ENCODE data around the gene STAT4.
A peak's percentile ranks its signal among the peaks of the same experiment; 100 is the strongest.

The STAT4 gene

GRCh38 chr2:191041418-191042161 lies 109.2 kb downstream of the STAT4 start:
- DNase-seq (ENCODE audit: low spot score), result no peak

DNA sequence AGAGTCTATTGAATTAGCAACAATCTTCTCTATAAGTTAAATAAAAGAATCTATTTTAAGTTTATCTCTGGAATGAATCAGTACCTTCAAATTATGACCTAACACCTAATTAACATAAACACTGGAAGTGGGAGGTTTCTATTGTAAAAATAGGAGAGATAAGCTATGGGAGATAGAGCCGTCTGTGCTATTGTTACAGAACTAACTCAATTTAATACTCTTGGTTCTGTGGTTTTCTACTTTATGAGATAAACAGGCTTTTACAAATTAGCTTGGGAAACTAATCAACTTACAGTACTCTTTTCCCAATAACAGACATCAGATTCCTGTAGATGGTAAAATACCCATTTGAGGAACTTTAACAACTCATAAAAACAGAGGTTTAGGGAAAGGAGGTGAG lies 111.2 kb downstream of the STAT4 start:
- DNase-seq (ENCODE audit: low spot score), result no peak

DNA sequence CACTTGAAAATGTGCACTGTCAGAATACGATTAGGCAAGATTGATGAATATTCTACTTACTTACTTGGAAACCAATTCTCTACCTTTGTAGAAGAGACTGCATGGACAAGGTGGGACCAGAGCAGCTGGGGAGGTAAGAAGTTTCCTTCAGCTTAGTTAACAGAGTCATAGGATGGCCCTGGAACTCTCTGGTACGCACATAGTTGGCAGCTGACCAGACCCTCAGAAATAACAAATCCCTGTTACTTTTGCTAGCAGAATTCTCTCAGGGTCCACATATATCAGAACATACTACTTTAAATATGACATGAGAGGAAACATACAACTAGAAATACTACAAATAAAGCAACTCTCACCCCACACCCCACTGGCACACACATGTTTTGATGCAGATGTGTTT lies 112.1 kb downstream of the STAT4 start:
- DNase-seq (ENCODE audit: low spot score), result no peak

GRCh38 chr2:191038241-191038725 lies 112.5 kb downstream of the STAT4 start:
- DNase-seq (ENCODE audit: low spot score), result no peak

- no peak for DNase-seq (ENCODE audit: low spot score)
Measured at GRCh38 chr2:191037351-191037750, 113.4 kb downstream of the STAT4 start.

GRCh38 chr2:191036363-191036762 lies 114.4 kb downstream of the STAT4 start:
- DNase-seq (ENCODE audit: low spot score), result no peak

DNA sequence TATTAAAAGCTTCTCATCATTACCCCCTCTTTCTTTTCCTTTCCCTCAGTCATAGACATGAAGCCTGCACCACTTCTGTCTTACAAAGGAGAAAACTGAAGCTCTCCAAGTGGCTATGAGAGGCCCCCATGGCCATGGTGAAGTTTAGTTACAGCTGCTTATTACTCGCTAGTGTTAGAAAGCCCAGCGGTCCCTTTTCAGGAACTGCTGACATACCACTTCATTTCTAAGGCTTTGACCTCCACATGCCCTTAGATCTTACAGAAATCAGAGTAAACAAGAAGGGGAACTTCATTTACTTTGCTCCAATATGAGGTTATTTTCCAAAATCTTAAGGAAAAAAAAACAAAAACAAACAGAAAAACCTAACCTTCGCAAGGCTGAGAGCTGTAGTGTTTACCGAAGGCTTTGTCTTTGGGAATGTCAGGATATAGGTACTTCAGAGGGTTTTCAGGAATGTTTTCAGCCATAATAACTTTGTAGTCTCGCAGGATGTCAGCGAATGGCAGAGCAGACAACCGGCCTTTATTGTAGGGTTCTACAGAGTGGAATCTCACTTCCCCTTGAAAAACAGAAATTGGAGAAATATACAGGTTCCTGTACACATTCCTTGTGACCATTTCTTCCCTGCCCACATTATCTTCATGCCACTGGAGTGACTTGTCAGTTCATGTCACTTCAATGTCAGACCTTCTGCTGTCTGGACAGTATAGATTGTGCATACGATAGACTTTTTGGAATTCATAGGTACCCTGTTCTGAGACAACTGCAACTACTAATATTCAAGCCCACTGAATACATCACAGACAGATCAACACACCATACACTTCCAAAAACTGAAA lies 118.0 kb downstream of the STAT4 start:
- DNase-seq (ENCODE audit: low spot score), result no peak

- no peak for DNase-seq (ENCODE audit: low spot score)
Measured at GRCh38 chr2:191031256-191031655, 119.5 kb downstream of the STAT4 start.

GRCh38 chr2:191030521-191031154 lies 120.2 kb downstream of the STAT4 start:
- peak; percentile 43 for DNase-seq (ENCODE audit: low spot score)

DNA sequence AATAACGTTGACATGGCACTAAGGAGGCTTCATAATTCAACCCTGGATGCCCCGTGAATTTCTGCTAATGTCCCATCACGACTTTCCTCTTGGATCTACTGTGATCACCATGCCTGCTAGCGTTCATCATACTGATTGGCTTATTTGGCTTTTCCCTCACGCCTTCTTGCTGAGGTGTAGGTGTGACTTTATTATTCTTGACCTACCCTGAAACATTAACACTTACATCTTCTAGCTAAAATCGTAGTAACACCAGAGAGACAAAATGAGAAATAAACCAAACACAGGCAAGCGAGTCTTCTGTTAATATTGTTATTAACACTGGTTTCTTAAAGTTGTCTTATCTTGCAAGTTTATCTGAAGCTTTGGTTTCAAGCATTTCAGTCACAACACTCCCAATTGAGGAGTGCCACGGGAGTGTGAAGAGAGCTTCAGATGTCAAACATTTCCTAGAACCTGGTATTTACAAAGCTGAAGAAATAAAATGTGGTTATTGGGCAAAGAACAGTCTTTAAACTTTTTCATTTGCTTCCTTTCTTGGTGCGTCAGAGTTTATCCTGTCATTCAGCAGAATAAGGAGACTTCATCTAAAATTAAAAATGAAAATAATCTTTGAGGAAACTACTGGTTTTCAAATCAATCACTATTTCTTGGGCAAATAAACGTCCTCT lies 121.4 kb downstream of the STAT4 start:
- no peak for DNase-seq (ENCODE audit: low spot score)

DNA sequence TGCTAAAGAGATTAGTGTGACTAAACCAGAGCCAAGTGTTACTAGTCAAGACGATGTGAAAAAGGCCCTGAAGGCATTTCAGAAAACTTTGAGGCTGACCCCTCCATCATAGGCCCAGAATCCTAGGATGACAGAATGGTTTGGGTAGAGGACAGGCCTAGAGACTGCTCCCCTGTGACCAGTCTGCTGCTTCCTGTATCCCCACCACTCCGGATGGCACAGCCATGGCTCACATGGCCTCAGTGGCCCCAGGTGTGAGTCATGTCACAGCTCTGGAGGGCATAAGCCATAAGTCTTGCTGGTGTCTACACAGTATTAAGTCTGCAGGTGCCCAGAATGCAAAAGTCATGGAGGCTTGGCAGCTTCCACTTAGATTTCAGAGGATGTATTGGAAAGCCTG lies 124.4 kb downstream of the STAT4 start:
- no peak for DNase-seq (ENCODE audit: low spot score)

- no peak for DNase-seq (ENCODE audit: low spot score)
Measured at GRCh38 chr2:191025135-191025534, 125.7 kb downstream of the STAT4 start.

GRCh38 chr2:191023235-191023679 lies 127.5 kb downstream of the STAT4 start:
- DNase-seq (ENCODE audit: low spot score), result no peak

DNA sequence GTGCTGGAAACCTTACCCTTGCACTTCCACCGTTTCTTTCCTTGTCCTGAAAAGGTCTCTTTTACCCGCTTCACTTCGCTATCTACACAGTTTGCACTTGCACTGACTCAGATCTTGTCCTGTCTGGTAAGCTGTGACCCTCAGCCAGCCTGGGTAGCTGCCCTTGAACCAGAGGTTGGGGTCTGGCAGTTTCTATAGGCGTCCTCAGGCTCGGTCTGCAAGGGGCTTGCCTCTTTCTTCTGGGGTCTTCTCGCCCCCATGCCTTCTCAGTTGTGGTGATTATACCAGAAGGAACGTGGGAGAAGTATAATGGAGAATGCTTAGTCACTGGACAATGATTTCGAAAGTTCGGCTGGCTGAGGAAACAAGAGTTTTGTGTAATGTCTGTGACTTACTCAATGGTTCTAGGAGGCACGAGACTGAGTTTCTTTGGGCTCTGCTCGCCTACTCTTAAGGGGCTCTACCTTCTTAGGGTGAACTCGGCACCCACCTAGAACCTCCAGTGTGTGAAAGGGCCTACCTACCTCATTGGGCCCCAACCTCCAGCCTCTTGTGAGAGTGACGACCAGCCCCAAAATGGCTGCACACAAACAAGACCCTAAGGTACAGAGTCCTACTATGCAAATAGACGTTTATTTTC lies 129.9 kb downstream of the STAT4 start:
- peak; percentile 45 for DNase-seq (ENCODE audit: low spot score)

- DNase-seq (ENCODE audit: low spot score), result peak; percentile 95
Measured at GRCh38 chr2:191020221-191020741, 130.5 kb downstream of the STAT4 start.

GRCh38 chr2:191019376-191019775 lies 131.4 kb downstream of the STAT4 start:
- no peak for DNase-seq (ENCODE audit: low spot score)

DNA sequence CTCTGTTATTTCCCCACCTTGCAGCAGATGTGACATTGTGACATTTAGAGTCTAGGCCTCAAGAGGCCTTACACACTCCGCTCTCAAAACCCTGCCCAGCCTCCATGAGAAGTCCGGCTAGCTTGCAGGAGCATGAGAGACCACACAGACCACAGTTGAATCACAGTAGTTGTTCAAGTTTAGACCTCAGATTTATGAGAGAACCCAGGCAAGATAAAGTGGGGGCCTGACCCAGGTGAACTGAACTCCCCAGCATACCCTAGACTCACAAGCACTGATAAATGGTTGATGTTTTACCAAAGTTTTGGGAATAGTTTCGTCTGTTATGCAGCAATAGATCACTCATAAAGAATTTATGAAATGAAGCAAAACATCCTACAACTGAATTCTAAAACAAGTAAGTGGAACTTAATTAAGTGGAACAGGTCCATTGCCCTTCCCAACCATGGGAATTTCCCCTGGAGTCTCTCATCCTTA lies 132.1 kb downstream of the STAT4 start:
- DNase-seq (ENCODE audit: low spot score), result no peak

DNA sequence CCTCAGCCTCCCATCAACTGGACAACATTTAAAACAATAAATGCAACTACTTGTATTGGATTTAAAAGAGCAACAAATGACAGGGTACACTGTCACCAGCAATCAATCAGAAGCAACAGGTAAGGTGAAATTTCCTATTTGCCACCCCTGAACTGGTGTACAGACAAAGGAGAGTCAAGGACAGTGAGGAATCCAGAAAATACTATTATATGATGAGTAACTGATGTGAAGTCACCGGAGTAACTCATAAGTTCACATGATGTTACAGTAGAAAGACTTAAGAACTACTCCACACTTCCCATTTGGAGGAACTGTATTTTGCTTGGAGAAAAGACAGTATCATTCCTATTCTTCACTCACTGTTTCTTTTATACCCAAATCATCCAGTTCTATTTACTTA lies 132.7 kb downstream of the STAT4 start:
- no peak for DNase-seq (ENCODE audit: low spot score)

- no peak for DNase-seq (ENCODE audit: low spot score)
Measured at GRCh38 chr2:191015831-191016230, 135.0 kb downstream of the STAT4 start.

DNA sequence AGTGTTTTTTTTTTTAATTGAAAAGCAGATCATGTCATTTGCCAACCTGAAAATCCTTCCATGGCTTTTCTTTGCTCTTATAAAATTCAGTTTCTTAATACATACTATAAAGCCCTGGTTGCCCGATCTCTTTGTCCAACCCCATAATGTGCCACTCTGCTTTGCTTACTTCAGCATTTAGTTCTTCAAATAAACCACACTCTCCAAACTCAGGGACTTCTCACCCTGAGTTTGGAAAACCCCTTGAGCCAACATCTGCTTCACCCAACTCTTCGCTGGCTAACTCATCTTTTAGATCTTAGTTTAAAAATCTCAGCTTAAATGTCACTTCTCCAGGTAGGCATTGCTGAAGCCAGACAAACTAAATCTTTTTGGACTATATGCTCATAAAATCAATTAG lies 135.6 kb downstream of the STAT4 start:
- no peak for DNase-seq (ENCODE audit: low spot score)

DNA sequence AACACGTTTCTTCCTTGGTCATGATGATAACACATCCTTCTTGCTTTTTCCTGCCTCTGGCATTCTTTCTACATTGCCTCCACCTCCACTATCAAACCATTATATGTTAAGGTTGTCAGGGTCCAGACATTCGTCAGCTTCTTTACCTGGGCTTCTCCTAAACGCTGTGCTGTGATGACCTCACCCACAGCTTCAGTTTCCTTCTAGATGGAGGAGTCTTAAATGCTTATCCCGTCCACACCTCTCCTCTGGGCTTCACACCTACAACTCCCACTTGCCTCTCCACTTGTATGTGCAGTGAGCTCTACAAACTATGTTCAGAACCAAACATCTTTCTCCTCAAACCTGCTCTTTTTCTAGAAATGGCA lies 136.2 kb downstream of the STAT4 start:
- DNase-seq (ENCODE audit: low spot score), result no peak
